Epithelial cell of esophagus (primary cell): ENCODE data around the gene PRSS33.

Experiments used
- DNase-seq: peaks from one replicate; pipeline ENCODE4 v3.0.0; 2010; ENCODE audit warnings: low read depth
- H3K4me3 ChIP-seq: 2 replicates; pipeline ENCODE4 v1.5.1; 2011; ENCODE audit warnings: mild to moderate bottlenecking, low read length, control low read depth
- TF ChIP-seq, protein P1 (sequence below): IDR thresholded peaks from 2 replicates; pipeline ENCODE4 v1.5.1; 2011; ENCODE audit warnings: low read depth, mild to moderate bottlenecking, low read length, control low read depth, inconsistent platforms; ENCODE audit not compliant: insufficient read depth; ENCODE audit errors: missing control alignments

The PRSS33 gene

DNA sequence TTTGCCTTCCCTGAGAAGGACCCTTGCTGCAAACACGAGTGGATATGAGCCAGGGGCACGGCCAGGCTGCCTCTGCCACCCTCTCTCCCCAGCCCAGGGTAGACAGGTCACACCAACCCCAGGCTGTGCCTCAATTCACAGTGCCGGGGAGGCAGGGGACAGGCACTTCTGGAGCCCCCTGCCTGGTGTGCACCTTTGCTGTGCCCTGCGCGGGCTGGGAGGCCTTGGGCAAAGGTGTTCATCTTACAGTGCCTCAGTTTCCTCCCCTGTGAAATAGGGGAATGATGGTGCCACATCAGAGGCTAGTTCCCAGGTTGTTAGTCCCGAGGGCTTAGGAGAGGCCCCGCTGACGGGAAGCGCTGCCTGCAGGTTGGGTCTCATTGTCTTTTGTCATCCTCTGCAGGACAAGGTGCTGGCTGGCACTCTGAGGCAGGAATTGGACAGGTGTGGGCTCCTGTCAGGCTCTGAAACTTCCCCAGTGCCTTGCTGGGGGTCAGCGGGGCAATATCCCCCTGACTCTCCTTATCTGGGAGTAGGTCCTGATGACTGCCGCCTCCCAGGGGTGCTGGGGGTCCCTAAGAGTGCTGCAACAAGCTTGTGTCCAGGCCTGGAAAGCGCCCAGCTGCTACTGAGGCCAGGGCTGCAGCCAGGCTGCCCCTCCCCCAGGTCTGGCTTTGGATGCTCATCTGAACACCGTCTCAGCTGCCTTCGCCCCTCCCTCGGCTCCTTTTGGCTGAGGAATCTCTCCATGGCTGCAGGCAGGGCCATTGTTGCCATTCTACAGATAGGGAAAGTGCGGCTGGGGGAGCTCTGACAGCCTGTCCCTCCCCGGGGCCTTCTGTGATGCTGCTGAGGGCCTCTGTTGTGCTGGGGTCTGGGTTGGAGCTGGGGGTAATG is 32.8 kb upstream of the PRSS33 start:
- TF ChIP-seq, protein P1, sequence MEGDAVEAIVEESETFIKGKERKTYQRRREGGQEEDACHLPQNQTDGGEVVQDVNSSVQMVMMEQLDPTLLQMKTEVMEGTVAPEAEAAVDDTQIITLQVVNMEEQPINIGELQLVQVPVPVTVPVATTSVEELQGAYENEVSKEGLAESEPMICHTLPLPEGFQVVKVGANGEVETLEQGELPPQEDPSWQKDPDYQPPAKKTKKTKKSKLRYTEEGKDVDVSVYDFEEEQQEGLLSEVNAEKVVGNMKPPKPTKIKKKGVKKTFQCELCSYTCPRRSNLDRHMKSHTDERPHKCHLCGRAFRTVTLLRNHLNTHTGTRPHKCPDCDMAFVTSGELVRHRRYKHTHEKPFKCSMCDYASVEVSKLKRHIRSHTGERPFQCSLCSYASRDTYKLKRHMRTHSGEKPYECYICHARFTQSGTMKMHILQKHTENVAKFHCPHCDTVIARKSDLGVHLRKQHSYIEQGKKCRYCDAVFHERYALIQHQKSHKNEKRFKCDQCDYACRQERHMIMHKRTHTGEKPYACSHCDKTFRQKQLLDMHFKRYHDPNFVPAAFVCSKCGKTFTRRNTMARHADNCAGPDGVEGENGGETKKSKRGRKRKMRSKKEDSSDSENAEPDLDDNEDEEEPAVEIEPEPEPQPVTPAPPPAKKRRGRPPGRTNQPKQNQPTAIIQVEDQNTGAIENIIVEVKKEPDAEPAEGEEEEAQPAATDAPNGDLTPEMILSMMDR, result no peak
- no peak overlapping the region for H3K4me3 ChIP-seq
- DNase-seq, result no peak

GRCh38 chr16:2819179-2819938 is 32.0 kb upstream of the PRSS33 start:
- TF ChIP-seq, protein P1, result no peak
- no peak overlapping the region for H3K4me3 ChIP-seq
- DNase-seq, result no peak

DNA sequence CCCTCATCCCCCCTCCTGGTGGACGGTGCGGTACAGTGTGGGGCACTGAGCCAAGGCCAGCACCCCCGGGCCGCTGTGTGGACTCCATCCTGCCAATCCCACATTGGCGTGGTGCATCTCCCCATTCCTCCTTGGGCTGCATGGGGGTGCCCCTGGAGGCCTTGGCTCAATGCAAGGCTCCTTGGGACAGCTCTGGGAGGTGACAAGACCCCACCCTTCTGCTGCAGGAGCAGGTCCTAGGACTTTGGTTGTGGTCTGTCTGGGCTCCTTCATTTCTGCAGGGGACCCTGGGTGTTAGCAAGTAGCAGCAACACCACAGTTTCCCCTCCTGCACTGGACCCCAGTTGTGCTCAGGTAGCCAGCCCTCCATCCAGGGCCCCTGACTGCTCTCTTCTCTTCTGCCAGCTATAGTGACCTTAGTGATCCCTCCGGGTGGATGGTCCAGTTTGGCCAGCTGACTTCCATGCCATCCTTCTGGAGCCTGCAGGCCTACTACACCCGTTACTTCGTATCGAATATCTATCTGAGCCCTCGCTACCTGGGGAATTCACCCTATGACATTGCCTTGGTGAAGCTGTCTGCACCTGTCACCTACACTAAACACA is 31.0 kb upstream of the PRSS33 start:
- TF ChIP-seq, protein P1, result no peak
- no peak for DNase-seq
- H3K4me3 ChIP-seq, result no peak overlapping the region

GRCh38 chr16:2817340-2818271 is 30.2 kb upstream of the PRSS33 start:
- TF ChIP-seq, protein P1, result no peak
- no peak overlapping the region for H3K4me3 ChIP-seq
- no peak for DNase-seq

- no peak for DNase-seq
These were observed 29.5 kb upstream of the PRSS33 start, which contains the start of gene PRSS21 for GRCh38 chr16:2816751-2817339. Gene PRSS21 (plus strand): TSS chr16:2817237. CDS start chr16:2817269, 32 bp downstream.

More at GRCh38 chr16:2816751-2817339, 29.5 kb upstream of the PRSS33 start, which contains the start of gene PRSS21:
- no peak within 1 kb of the TSS for H3K4me3 ChIP-seq
- TF ChIP-seq, protein P1, result no peak
